ENCODE results near the gene ASXL1. TPM values are rescaled to one million over a fixed set of nuclear protein-coding genes. Genes with fewer than 3 reads are reported as not detected.

The ASXL1 gene
- total and polyA plus RNA-seq, 10 of the 15 experiments (the other 5 are each of a cell fraction or from before 2014, with no cell fraction given), result 11.0 to 87.6 (median 56.8) TPM

GRCh38 chr20:32468860-32469259, 110.7 kb downstream of the ASXL1 start:
- no TSS peak for BruUV-seq (replicated peaks)
- no peaks in the 10 kb centered on the region; a peak in 1 of 4 replicates for H3K36me3 ChIP-seq (ENCODE audit: control insufficient read depth in 2 of 2, insufficient read depth in 2 of 2, low read length in 1 of 2)

More at GRCh38 chr20:32468860-32469259, 110.7 kb downstream of the ASXL1 start:
- ChIA-PET POLR2A (interaction anchor here (0.6 kb wide), 1 partner anchor 7 kb away, joined by 3 read pairs; no protein-coding TSS in a partner anchor), CTCF (no interaction called here), SMC1A (ENCODE audit: uncharacterized antibody, unreplicated experiment) (interaction anchor here (0.7 kb wide), 1 partner anchor 40 kb away, joined by 3 read pairs; no protein-coding TSS in a partner anchor), RAD21 (ENCODE audit: unreplicated experiment) (no interaction called here)
- no peak for ATAC-seq
- no peak for TF ChIP-seq ZNF384 (IDR thresholded peaks at IDR 0.05; ENCODE audit: borderline replicate concordance, low read depth, low read length)
- TF ChIP-seq, protein P1, sequence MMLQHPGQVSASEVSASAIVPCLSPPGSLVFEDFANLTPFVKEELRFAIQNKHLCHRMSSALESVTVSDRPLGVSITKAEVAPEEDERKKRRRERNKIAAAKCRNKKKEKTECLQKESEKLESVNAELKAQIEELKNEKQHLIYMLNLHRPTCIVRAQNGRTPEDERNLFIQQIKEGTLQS (IDR thresholded peaks at IDR 0.05; ENCODE audit: borderline replicate concordance, extremely low read depth, low read depth, low read length), result no peak
- TF ChIP-seq ZNF274 (IDR thresholded peaks at IDR 0.05; ENCODE audit: insufficient read depth, insufficient read length), result no peak
- TF ChIP-seq NR2C2 (IDR thresholded peaks at IDR 0.05; ENCODE audit: borderline replicate concordance, control insufficient read depth, insufficient read length, low read depth), result no peak
- no peak for TF ChIP-seq STAT1 (conservative IDR thresholded peaks at IDR 0.05)
- TF ChIP-seq POU2F2 (IDR thresholded peaks at IDR 0.05; ENCODE audit: borderline replicate concordance, low read depth, low read length), result no peak
- no peak for TF ChIP-seq RAD21 (IDR thresholded peaks at IDR 0.05; ENCODE audit: insufficient read depth, low read depth, low read length)
- TF ChIP-seq, protein P2, sequence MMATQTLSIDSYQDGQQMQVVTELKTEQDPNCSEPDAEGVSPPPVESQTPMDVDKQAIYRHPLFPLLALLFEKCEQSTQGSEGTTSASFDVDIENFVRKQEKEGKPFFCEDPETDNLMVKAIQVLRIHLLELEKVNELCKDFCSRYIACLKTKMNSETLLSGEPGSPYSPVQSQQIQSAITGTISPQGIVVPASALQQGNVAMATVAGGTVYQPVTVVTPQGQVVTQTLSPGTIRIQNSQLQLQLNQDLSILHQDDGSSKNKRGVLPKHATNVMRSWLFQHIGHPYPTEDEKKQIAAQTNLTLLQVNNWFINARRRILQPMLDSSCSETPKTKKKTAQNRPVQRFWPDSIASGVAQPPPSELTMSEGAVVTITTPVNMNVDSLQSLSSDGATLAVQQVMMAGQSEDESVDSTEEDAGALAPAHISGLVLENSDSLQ (IDR thresholded peaks at IDR 0.05), result no peak
- no peak for TF ChIP-seq SIX5 (IDR thresholded peaks at IDR 0.05; ENCODE audit: low read depth, low read length, severe bottlenecking)
- TF ChIP-seq ATF7 (IDR thresholded peaks at IDR 0.05; ENCODE audit: low read depth), result no peak
- no peak for TF ChIP-seq MEF2A (IDR thresholded peaks at IDR 0.05; ENCODE audit: insufficient read depth, low read depth, low read length)
- TF ChIP-seq PML (IDR thresholded peaks at IDR 0.05; ENCODE audit: low read length), result no peak
- TF ChIP-seq, protein P3, sequence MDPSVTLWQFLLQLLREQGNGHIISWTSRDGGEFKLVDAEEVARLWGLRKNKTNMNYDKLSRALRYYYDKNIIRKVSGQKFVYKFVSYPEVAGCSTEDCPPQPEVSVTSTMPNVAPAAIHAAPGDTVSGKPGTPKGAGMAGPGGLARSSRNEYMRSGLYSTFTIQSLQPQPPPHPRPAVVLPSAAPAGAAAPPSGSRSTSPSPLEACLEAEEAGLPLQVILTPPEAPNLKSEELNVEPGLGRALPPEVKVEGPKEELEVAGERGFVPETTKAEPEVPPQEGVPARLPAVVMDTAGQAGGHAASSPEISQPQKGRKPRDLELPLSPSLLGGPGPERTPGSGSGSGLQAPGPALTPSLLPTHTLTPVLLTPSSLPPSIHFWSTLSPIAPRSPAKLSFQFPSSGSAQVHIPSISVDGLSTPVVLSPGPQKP (IDR thresholded peaks at IDR 0.05; ENCODE audit: low read depth, low read length), result no peak
- TF ChIP-seq ZNF217 (IDR thresholded peaks at IDR 0.05), result no peak
- TF ChIP-seq, protein P4, sequence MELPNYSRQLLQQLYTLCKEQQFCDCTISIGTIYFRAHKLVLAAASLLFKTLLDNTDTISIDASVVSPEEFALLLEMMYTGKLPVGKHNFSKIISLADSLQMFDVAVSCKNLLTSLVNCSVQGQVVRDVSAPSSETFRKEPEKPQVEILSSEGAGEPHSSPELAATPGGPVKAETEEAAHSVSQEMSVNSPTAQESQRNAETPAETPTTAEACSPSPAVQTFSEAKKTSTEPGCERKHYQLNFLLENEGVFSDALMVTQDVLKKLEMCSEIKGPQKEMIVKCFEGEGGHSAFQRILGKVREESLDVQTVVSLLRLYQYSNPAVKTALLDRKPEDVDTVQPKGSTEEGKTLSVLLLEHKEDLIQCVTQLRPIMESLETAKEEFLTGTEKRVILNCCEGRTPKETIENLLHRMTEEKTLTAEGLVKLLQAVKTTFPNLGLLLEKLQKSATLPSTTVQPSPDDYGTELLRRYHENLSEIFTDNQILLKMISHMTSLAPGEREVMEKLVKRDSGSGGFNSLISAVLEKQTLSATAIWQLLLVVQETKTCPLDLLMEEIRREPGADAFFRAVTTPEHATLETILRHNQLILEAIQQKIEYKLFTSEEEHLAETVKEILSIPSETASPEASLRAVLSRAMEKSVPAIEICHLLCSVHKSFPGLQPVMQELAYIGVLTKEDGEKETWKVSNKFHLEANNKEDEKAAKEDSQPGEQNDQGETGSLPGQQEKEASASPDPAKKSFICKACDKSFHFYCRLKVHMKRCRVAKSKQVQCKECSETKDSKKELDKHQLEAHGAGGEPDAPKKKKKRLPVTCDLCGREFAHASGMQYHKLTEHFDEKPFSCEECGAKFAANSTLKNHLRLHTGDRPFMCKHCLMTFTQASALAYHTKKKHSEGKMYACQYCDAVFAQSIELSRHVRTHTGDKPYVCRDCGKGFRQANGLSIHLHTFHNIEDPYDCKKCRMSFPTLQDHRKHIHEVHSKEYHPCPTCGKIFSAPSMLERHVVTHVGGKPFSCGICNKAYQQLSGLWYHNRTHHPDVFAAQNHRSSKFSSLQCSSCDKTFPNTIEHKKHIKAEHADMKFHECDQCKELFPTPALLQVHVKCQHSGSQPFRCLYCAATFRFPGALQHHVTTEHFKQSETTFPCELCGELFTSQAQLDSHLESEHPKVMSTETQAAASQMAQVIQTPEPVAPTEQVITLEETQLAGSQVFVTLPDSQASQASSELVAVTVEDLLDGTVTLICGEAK (IDR thresholded peaks at IDR 0.05; ENCODE audit: borderline replicate concordance), result no peak
- DNase-seq (ENCODE audit: low read depth, low spot score), result no peak
- no peak overlapping the region for H3K27ac ChIP-seq (ENCODE audit: control insufficient read depth, insufficient read depth)
- H3K4me3 ChIP-seq, result no peak overlapping the region
- H4K20me1 ChIP-seq (ENCODE audit: control insufficient read depth, insufficient read depth), result no peaks in the 10 kb centered on the region
- no peak overlapping the region for H2AFZ ChIP-seq (ENCODE audit: control insufficient read depth, low read depth, low read length)
- H3K4me2 ChIP-seq (ENCODE audit: control insufficient read depth, insufficient read depth), result no peak overlapping the region
- WGBS (ENCODE audit: insufficient coverage, insufficient replicate concordance, low lambda C conversion rate, missing lambda C conversion rate), result 69% methylated on average over 7 of the region's 7 CpGs
- H3K4me1 ChIP-seq (ENCODE audit: control insufficient read depth, insufficient read depth, low read length), result no peaks in the 10 kb centered on the region
- intact Hi-C loops (cut with micrococcal nuclease; ENCODE audit: unreplicated experiment) (no loop called here), in situ Hi-C loops (cut with MboI) (no loop called here)
- no peak for FAIRE-seq
- no peak overlapping the region for H3K9ac ChIP-seq (ENCODE audit: control insufficient read depth, insufficient read depth, low read length)
- no peaks in the 10 kb centered on the region for H3K9me3 ChIP-seq (replicated peaks; ENCODE audit: control insufficient read depth, insufficient read depth, low read length)
- H3K79me2 ChIP-seq (ENCODE audit: control insufficient read depth, insufficient read depth, low read length), result no peaks in the 10 kb centered on the region
- no peaks in the 10 kb centered on the region for H3K27me3 ChIP-seq (replicated peaks in 1 of 2; ENCODE audit: control insufficient read depth in 2 of 2, insufficient read depth in 2 of 2, low read length in 1 of 2)
